ENCODE data around the gene PLXNA3.

The PLXNA3 gene

GRCh38 chrX:154507673-154508383 lies 49.7 kb downstream of the PLXNA3 start:
- DNase-seq = no peak

- DNase-seq = no peak
Observed at GRCh38 chrX:154508384-154508745, 50.3 kb downstream of the PLXNA3 start.

GRCh38 chrX:154509455-154509854 lies 51.4 kb downstream of the PLXNA3 start:
- DNase-seq = no peak

DNA sequence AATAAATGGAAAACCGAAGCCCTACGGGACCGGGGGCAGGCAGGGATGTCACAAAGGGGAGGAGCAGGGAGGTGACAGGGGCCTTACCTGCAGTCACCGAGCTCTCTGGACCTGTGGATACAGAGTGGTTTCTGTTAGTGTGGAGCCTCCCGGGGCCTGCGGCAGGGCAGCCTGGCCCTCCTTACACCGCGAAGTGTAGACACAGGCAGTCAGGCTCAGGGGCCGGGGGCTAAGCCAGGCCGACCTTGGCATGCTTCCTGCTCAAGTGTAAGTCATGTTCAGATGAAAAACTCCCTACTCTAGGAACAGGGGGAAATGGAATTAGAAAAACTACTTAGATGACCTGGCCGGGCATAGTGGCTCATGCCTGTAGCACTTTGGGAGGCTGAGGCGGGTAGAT lies 53.7 kb downstream of the PLXNA3 start:
- no peak for DNase-seq

DNA sequence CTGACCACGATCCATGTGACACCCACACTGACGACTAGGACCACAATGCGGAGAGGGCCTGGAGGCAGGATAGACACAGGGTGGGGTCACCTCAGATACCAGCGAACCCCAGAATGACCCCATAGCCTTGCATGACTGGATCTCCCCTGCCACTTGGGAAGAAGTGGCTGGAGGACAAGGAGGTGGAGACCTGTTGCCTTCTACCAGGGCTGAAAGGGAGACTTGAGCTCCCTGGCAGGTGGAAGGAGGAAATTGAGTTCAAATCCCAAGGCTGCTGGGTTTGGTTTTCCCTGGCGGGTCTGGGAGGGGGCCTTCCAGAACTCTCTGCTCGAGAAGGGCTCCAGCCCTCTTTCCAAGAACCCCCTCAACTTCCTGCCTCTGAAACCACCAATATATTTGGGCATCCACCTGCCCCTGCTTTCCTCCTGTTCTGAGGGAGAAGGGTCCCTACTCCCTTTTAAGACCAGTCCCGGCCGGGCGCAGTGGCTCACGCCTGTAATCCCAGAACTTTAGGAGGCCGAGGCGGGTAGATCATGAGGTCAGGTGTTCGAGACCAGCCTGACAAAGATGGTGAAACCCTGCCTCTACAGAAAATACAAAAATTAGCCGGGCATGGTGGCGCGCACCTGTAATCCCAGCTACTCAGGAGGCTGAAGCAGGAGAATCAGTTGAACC lies 54.9 kb downstream of the PLXNA3 start:
- no peak for DNase-seq

- DNase-seq = no peak
Observed at GRCh38 chrX:154513716-154514115, 55.6 kb downstream of the PLXNA3 start.

GRCh38 chrX:154515090-154515965 lies 57.2 kb downstream of the PLXNA3 start:
- peak; percentile 34 to 44 for DNase-seq

DNA sequence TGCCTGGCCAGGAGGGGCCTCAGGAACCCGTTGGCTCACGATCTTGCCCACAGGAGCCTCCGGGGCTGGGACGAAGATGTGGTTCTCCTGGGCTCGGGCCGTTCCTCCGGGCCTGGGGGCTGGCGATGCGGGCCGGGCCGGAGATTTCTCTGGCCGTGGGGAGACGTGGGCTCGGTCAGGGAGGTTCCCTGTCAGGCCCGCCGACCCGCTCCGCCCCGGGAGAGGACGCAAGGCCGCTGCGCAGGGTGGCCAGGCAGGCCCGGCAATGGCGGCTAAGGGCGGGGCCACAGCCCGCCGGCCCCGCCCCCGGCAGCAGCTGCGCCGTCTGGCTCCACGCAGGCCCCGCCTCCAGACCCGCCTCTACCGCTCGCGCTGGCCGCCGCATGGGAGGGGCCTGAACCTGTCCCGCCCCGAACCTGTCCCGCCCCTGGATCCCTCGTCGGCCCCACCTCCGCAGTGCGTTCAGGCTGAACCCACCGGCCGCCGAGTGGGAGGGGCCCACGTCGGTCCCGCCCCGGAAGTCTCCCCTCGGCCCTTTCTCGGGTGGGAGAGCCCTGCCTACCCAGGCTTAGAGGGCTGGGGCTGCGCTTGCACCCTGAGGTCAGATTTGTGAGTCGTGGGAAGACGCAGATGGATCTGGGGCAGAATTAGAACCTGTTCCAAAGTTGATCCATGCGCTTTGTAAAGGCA lies 58.0 kb downstream of the PLXNA3 start, which contains the start of gene FAM3A:
FAM3A (minus strand) TSS at position 267 of the 690 bp plus-strand sequence. CDS start 460 bp downstream, outside the sequence.
- peak; percentile 94 for DNase-seq

GRCh38 chrX:154516656-154517100 lies 58.6 kb downstream of the PLXNA3 start:
- peak in 1 of 2 donors; percentile 31 for DNase-seq

DNA sequence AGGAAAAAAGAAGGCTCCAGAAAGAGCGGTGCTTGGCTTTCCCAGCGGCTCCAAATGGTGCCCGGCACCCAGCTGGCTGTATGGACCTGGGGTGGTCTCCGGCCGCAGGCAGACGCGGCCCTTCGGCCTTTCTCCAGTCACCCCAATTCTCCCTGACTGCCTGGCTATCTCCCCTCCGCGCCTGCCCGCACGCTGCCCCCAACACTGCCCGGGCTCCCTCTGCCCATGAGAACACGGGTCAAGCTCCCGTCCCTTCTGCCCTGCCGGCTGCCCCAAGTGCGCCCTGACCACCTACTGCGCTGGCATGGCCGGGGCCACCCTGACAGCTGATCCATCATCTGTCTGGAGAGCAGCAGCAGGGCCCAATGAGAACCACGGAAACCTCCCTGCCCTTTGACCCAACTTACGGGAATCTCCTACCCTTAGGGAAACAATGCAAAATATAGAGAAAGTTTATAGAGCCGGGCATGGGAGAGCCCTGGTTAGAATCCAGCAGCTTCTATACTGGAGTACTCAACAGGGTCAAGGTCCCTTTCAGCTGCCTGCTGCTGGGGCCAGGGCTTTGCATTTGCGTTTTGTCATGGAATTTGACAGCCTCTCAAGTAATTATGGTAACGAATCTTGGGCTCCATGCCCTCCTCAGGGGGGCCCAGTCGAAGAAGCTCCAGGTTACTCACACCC lies 59.2 kb downstream of the PLXNA3 start:
- DNase-seq = no peak

DNA sequence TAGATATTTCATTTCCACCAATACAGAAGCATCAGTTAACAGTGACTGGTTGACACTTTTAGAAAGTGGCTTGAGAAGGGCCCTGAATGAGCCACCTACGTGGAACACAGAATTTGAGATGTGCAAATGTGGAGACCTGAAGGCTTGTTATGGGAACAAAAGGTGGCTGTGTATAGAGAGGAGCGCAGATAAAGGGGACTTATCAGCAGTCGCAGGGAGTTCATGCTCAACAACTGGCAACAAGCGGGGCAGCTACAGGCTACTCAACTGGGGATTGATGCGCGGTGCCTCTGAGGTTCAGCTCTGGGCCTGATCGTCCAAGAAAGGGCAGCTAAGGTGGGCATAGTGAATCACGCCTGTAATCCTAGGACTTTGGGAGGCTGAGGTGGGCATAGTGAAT lies 61.3 kb downstream of the PLXNA3 start:
- DNase-seq = no peak

GRCh38 chrX:154525606-154526490 lies 67.8 kb downstream of the PLXNA3 start:
- no peak for DNase-seq

GRCh38 chrX:154526901-154527675 lies 69.0 kb downstream of the PLXNA3 start:
- peak; percentile 64 to 65 for DNase-seq
